Neural cell (in vitro differentiated cells): ENCODE data around the gene TLR6.
A peak's percentile ranks its signal among the peaks of the same experiment; 100 is the strongest.

Experiments
- CTCF ChIP-seq: fragments of 450-650 bp; IDR thresholded peaks from 2 replicates; pipeline ENCODE4 v1.5.1; 2014; ENCODE audit warnings: antibody characterized with exemption, mild to moderate bottlenecking, moderate library complexity; ENCODE audit not compliant: poor library complexity, severe bottlenecking
- EP300 ChIP-seq: fragments of 450-650 bp; conservative IDR thresholded peaks from 2 replicates; pipeline ENCODE4 v1.6.1; 2014; ENCODE audit warnings: antibody characterized with exemption, mild to moderate bottlenecking, moderate library complexity; ENCODE audit not compliant: poor library complexity, severe bottlenecking
- EZH2 ChIP-seq: fragments of 200-600, 300-800 bp; shearing (Covaris generic), sonication (generic); IDR thresholded peaks from 2 replicates; pipeline ENCODE4 v1.6.1; 2014; ENCODE audit warnings: antibody characterized with exemption, low read length, borderline replicate concordance, mild to moderate bottlenecking; ENCODE audit not compliant: insufficient read depth, poor library complexity, severe bottlenecking
- MXI1 ChIP-seq: fragments of 450-650 bp; conservative IDR thresholded peaks from 2 replicates; pipeline ENCODE4 v1.6.1; 2014; ENCODE audit warnings: antibody characterized with exemption, mild to moderate bottlenecking; ENCODE audit not compliant: poor library complexity, severe bottlenecking
- POLR2AphosphoS5 ChIP-seq: IDR thresholded peaks from 2 replicates; pipeline ENCODE4 v1.6.1; 2012
- RAD21 ChIP-seq: fragments of 450-650 bp; conservative IDR thresholded peaks from 2 replicates; pipeline ENCODE4 v1.6.1; 2014; ENCODE audit warnings: antibody characterized with exemption, mild to moderate bottlenecking, moderate library complexity
- REST ChIP-seq: IDR thresholded peaks from 2 replicates; pipeline ENCODE4 v1.6.1; 2012; ENCODE audit warnings: borderline replicate concordance
- SMC3 ChIP-seq: fragments of 450-650 bp; conservative IDR thresholded peaks from 2 replicates; pipeline ENCODE4 v1.6.1; 2014; ENCODE audit warnings: antibody characterized with exemption, mild to moderate bottlenecking, moderate library complexity; ENCODE audit not compliant: poor library complexity
- TAF1 ChIP-seq: IDR thresholded peaks from 2 replicates; pipeline ENCODE4 v1.6.1; 2012; ENCODE audit warnings: low read depth

GRCh38 chr4:38898245-38898644, 41.6 kb upstream of the TLR6 start:
- no peak for TF ChIP-seq CTCF
- TF ChIP-seq RAD21, result no peak
- no peak for TF ChIP-seq TAF1
- no peak for TF ChIP-seq SMC3
- TF ChIP-seq EP300, result peak; percentile 64
- no peak for TF ChIP-seq MXI1
- TF ChIP-seq REST, result peak; percentile 23
- no peak for TF ChIP-seq EZH2
- TF ChIP-seq POLR2AphosphoS5, result peak; percentile 67
